ENCODE data around the gene HADHB.
"Not testable (repeated sequence)": the region's sequence is repeated elsewhere in the genome, so short reads cannot be mapped to it uniquely, and the experiment has no call there.

Gene HADHB

GRCh38 chr2:26245810-26246209, 1.1 kb downstream of the HADHB start:
- DNase-seq, result no peak

GRCh38 chr2:26246818-26247217, 2.1 kb downstream of the HADHB start:
- DNase-seq, result no peak

GRCh38 chr2:26249625-26250024, 4.9 kb downstream of the HADHB start:
- no peak for DNase-seq

DNA sequence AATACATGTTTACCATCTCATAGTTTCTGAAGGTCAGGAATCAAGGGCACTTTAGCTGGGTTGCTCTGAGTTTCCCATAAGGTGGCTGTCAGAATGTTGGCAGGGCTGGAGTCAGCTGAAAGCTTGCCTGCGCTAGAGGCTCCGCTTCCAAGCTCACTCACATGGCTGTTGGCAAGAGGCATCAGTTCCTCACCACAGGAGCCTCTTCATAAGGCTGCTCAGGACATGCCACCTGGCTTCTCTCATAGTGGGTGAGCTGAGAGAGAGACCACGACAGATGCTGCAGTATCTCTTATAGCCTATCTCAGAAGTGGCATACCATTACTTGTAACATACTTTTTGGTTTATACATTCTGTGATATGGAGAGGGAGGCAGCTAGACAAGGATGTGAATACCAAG, 7.2 kb downstream of the HADHB start:
- no peak for DNase-seq

- no peak for DNase-seq
These were observed 11.1 kb downstream of the HADHB start for GRCh38 chr2:26255759-26256384.

- not testable (repeated sequence) for DNase-seq
These were observed 14.1 kb downstream of the HADHB start for GRCh38 chr2:26258836-26259235.

DNA sequence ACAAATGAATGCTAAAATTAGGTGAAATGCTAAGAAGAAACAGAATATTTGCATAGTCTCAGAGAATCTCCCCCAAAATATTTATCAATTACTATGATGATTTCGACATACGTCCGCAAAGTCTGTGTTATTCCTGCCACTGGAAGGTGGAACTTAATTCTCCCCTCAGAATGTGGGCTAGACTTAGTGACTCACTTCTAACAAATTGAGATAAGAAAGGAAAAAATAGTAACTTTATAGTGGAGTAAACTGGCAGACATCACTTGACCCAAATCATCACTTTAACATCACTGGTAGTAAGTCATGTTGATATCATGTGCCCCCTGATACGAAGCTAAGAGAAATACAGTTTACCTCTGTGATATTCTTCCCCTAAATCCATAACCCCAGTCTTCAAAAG, 23.5 kb downstream of the HADHB start:
- no peak for DNase-seq

GRCh38 chr2:26268670-26269385, 24.1 kb downstream of the HADHB start:
- DNase-seq, result not testable (repeated sequence)

DNA sequence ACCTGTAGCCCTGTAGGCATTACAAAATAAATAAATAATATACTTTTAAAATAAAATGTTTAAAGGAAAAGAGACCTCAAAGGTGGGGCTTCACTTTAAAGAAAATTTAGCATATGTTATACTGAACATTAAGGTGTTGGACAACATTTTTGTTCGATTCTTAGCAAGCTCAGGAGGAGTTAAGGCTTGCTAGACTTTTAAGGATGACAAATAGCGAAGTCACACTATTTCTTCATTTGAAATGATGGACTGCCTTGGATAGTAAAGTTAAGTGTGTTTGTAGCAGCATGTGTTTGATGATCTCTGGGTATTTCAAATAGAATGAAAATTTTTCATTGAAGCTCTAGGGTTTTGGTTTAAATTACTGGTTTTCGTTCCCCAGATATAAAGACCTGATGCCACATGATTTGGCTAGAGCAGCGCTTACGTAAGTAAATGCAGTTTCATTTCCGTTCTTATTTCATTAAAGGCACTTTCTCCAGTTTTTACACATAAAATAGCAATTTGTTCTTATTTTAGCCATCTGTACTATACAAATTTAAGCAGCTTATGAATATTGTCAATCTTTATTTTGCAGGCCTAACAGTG, 24.9 kb downstream of the HADHB start:
- DNase-seq, result no peak

GRCh38 chr2:26270373-26270772, 25.6 kb downstream of the HADHB start:
- no peak for DNase-seq

DNA sequence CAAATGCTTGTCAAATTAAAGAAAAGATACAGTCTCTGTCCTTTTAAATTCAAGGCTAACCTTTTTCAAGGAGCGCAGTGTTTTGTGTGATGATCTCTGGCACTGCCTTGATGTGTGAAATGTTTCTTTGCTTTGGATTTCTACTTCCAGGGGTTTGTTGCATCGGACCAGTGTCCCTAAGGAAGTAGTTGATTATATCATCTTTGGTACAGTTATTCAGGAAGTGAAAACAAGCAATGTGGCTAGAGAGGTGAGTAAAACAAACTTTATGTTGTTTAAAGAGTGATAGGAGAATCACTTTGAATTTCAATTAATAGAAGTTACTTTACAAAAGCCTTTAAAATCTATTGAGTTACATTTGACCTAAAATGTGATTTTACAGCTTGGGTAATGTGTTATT, 28.8 kb downstream of the HADHB start:
- DNase-seq, result no peak

GRCh38 chr2:26274058-26274613, 29.4 kb downstream of the HADHB start:
- DNase-seq, result no peak

GRCh38 chr2:26276484-26277227, 31.9 kb downstream of the HADHB start:
- no peak for DNase-seq

GRCh38 chr2:26279886-26280285, 35.1 kb downstream of the HADHB start:
- DNase-seq, result no peak

GRCh38 chr2:26281226-26281625, 36.5 kb downstream of the HADHB start:
- DNase-seq, result no peak

DNA sequence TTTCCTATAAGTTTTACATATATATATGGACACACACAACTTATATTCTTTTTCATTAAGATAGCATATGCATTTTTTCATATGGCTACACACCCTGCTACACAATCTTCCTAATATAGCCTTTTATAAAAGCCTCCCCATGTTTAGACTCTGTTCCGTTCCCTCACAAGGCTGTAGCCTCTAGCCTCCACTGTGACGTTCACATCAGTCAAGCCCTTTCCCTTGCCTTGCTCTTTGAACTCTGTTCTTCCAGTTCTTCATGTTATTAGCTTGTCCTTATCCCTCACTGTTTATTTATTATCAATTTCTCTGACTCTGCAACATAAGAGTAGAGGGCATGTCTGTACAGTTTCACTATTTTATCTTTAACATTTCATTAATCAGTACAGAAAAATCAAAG, 38.9 kb downstream of the HADHB start:
- DNase-seq, result no peak

- DNase-seq, result no peak
These were observed 39.4 kb downstream of the HADHB start for GRCh38 chr2:26284132-26284531.

DNA sequence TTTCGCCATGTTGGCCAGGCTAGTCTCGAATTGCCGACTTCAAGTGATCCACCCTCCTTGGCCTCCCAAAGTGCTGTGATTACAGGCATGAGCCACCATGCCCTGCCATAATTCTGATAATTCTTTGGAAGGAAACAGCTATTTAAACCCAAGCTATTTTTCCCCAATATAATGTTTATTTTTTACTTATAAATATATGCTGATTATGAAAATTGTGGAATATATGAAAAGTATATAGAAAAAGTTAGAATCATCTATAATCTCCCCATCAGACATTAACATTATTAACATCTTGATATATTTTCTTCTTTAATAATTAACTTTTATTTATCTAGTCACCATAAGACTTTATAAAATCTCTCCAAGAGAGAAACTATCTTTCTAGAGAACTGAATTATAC, 41.2 kb downstream of the HADHB start:
- no peak for DNase-seq

DNA sequence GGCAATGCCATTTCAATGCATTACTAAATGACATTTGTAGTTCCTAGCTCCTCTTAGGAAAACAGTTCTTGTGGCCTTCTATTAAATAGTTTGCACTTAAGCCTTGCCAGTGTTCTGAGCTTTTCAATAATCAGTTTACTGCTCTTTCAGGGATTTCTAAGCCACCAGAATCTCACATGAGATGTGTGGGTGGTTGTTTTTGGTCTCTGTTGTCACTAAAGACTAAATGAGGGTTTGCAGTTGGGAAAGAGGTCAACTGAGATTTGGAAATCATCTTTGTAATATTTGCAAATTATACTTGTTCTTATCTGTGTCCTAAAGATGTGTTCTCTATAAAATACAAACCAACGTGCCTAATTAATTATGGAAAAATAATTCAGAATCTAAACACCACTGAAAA, 45.3 kb downstream of the HADHB start:
- DNase-seq, result no peak

- no peak for DNase-seq
These were observed 47.9 kb downstream of the HADHB start for GRCh38 chr2:26292646-26293045.

DNA sequence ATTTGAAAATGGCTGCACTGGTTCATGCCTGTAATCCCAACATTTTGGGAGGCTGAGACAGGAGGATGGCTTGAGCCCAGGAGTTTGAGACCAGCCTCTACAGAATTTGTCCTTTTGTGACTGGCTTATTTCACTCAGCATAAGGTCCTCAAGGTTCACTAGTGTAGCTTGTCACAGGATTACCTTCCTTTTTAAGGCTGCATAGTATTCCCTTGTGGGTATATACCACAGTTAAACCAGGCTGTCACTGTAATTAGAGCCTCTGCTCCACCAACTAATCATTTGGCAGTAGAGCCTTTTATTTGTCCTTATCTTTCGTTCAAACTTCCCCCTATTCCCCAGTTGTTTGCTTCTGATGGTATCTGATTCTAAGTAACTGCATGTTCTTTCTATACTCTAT, 50.8 kb downstream of the HADHB start:
- DNase-seq, result no peak

DNA sequence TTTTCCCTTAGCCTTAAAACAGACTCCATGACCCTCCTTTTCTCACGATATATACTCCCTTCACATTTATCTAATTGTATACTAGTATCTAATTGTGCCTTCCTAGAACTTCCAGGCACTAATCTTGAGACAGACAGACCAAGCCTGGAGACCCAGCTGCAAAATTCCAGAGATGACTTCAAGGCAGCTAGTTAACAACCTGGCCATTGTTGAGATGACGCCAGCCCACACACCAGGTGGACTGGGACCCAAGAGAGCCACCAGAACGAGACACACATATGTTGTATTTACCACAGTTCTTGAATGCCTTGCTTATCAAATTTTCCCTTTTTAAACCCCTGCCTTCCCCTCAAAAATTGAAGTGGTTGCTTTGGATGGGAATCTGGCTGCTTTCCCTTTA, 52.3 kb downstream of the HADHB start:
- DNase-seq, result no peak

DNA sequence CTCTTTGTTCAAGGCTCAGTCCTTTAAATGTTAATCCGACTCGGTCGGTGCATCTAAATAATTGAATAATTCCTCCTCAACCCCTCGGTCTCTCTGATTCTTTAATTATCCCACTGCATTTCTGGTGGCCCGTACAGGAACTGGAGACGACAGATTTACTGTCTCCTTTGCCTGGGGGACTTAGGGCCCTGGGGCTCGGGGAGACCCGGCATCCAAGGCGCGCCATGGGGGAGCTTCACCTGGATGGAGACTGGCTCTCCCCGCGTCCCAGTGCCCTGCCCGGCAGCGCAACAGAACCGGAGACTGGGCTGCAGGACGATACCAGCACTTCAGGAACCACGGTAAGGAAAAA, 53.5 kb downstream of the HADHB start:
- no peak for DNase-seq

Data from NCI-H2081 treated with DMSO at 0.1 percent for 48 hours (cell line).